Transverse colon (tissue), 4 donors: ENCODE measurements around the gene SMYD3. TPM values are rescaled to one million over a fixed set of nuclear protein-coding genes. Genes with fewer than 3 reads are reported as not detected.

Experiments
- DNase-seq: peaks from one replicate; pipeline ENCODE4 v3.0.0-alpha.2; 2019
- H3K27ac ChIP-seq, 4 donors: fragments of 200-600 bp; sonication (generic); 2 replicates each; pipeline ENCODE4 v1.5.1; 2016 to 2018; ENCODE audit warnings: inconsistent platforms in 4 of 4
- H3K27me3 ChIP-seq: fragments of 200-600 bp; sonication (generic); 2 replicates; pipeline ENCODE4 v1.5.1; 2017; ENCODE audit warnings: inconsistent platforms
- H3K36me3 ChIP-seq, 4 donors: fragments of 200-600 bp; sonication (generic); 2 replicates each; pipeline ENCODE4 v1.5.1; 2017 to 2019; ENCODE audit warnings: inconsistent platforms in 4 of 4
- H3K4me1 ChIP-seq, 4 donors: fragments of 200-600 bp; sonication (generic); 2 replicates each; pipeline ENCODE4 v1.5.1; 2017 to 2020; ENCODE audit warnings: inconsistent platforms in 4 of 4
- H3K4me3 ChIP-seq, 4 donors: fragments of 200-600 bp; sonication (generic); 1 replicate in 1 of 4; 2 replicates in 3 of 4; pipeline versions ENCODE4 v1.5.1 to v1.6.1; 2017 to 2019; ENCODE audit warnings: inconsistent platforms in 4 of 4
- H3K9me3 ChIP-seq, 2 donors: fragments of 200-600 bp; sonication (generic); 2 replicates each; pipeline ENCODE4 v1.5.1; 2017 to 2019; ENCODE audit warnings: inconsistent platforms in 2 of 2
- EP300 ChIP-seq: sonication (generic); formaldehyde crosslinking; IDR thresholded peaks from one replicate; pipeline ENCODE4 v1.6.1; 2017; ENCODE audit warnings: antibody characterized with exemption, low read depth
- POLR2A ChIP-seq: fragments of 450-650 bp; IDR thresholded peaks from one replicate; pipeline ENCODE4 v1.6.1; 2016; ENCODE audit warnings: antibody characterized with exemption, mild to moderate bottlenecking, moderate library complexity
- POLR2AphosphoS5 ChIP-seq, 3 donors: sonication (generic); formaldehyde crosslinking; IDR thresholded peaks; one replicate each; pipeline ENCODE4 v1.6.1; 2016; ENCODE audit warnings: antibody characterized with exemption in 3 of 3
- WGBS, 2 donors: methylation state at CpG; one replicate each; pipeline ENCODE4 v1.1.5; 2018; ENCODE audit warnings: low coverage in 1 of 2; 5-methylcytosine and 5-hydroxymethylcytosine counted together
- in situ Hi-C, 4 donors: fragments of 200-750 bp; cut with MboI; loops; one replicate each; pipeline versions ENCODE4 v1.15.0 to v1.15.1; 2017; ENCODE audit warnings: low sequenced_read_pairs in 3 of 4, low pct_ligation_motif_present in 1 of 4, low pct_unique_long_range_greater_than_20kb in 1 of 4
- intact Hi-C: fragments of 100-400 bp; cut with DNase I; formaldehyde crosslinking; loops from one replicate; pipeline ENCODE4 v1.15.1; 2023; ENCODE audit warnings: low total_unique reads
- total RNA-seq, 4 donors: library from RNA; depleted of rRNA; stranded (reverse); fragments of >200 nt; gene quantifications; one replicate each; pipeline ENCODE4 v1.1.0, GENCODE V29; 2016
- TF ChIP-seq, protein P1 (sequence below), 5 experiments: fragments of 200-600 bp in 3 of 5; fragments of 450-650 bp in 2 of 5; sonication (generic) in 3 of 5; IDR thresholded peaks; 1 replicate in 2 of 5; 2 replicates in 3 of 5; pipeline ENCODE4 v1.5.1; 2016 to 2017; ENCODE audit warnings: antibody characterized with exemption in 5 of 5, inconsistent platforms in 3 of 5, mild to moderate bottlenecking in 2 of 5, moderate library complexity in 1 of 5

Gene SMYD3
- total RNA-seq, 4 donors from 2014 or later, result 10.5 to 31.3 (median 25.8) TPM

DNA sequence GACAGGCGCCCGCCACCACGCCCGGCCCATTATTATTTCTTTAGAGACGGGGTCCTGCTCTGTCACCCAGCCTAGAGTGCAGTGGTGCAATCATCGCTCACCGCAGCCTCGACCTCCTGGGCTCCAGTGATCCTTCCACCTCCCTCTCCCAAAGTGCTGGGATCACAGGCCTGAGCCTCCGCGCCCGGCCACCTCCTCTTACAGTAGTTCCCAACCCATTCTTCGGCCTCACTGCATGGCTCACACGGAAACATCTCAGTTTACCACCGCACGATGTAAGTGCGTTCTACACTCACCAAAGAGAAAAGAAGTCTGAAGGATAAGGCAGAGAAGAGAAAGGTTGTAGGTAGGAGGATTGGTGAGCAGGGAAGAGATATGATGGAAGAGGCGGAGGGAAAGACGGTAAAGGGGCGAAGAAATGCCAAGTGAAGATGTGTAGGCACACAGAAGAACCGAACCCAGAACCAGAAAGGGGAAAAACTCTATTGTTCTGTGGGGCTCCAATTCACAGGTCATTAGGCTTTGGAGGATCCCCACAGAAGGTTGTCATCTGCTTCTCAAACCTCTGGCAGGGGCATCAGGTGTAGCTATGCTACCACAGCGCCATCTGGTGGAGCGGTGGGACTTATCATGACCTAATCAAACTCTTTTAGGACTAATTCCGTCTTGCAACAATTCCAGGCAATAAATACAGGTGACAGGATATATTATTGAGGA lies 504.2 kb downstream of the SMYD3 start:
- DNase-seq, result peak; percentile 89
- no peaks in the 10 kb centered on the region for H3K27me3 ChIP-seq
- no peaks in the 10 kb centered on the region for H3K9me3 ChIP-seq
- no peak overlapping the region for H3K27ac ChIP-seq
- WGBS, 2 donors, result 69 to 76% methylated on average over 13 to 22 of the region's 23 CpGs
- H3K36me3 ChIP-seq, result no peaks in the 10 kb centered on the region
- TF ChIP-seq, protein P1, sequence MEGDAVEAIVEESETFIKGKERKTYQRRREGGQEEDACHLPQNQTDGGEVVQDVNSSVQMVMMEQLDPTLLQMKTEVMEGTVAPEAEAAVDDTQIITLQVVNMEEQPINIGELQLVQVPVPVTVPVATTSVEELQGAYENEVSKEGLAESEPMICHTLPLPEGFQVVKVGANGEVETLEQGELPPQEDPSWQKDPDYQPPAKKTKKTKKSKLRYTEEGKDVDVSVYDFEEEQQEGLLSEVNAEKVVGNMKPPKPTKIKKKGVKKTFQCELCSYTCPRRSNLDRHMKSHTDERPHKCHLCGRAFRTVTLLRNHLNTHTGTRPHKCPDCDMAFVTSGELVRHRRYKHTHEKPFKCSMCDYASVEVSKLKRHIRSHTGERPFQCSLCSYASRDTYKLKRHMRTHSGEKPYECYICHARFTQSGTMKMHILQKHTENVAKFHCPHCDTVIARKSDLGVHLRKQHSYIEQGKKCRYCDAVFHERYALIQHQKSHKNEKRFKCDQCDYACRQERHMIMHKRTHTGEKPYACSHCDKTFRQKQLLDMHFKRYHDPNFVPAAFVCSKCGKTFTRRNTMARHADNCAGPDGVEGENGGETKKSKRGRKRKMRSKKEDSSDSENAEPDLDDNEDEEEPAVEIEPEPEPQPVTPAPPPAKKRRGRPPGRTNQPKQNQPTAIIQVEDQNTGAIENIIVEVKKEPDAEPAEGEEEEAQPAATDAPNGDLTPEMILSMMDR (IDR thresholded peaks at IDR 0.05), result peak; percentile 85 to 90 (median 88)
- no peak for TF ChIP-seq EP300
- no peak for TF ChIP-seq POLR2A
- H3K4me1 ChIP-seq, result peaks cover 0 to 26% (median 10%) of the 10 kb centered on the region in 4 donors
- intact Hi-C loops (loop anchor here (2.0 kb wide), 1 partner anchor 846 kb away; no protein-coding TSS in a partner anchor), in situ Hi-C loops (loop anchor here in 3 of 4 donors (5.0 to 25.0 kb wide), 5 partner anchors 434 to 851 kb away; partner anchors contain the start of gene KIF26B (in 3 of the 3))
- no peak overlapping the region for H3K4me3 ChIP-seq

DNA sequence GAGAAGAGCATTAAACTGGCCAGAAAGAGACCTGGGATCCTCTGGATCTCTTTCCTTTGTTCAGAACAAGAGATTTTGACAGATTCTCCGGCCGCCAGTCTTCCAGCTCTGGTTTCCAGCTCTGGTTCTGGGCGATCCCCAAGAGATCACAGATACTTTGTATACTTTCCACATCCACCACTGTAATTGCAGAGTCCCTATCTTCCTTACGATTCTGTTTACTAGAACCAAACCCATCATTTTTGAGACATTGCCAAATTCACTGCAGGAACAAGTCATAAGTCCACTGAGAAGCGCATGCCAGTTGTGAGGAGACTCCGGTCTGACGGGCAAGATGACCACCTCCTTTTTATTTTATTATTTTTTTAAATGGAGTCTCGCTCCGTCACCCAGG lies 505.2 kb downstream of the SMYD3 start:
- no peaks in the 10 kb centered on the region for H3K9me3 ChIP-seq
- TF ChIP-seq POLR2A (no peak), POLR2AphosphoS5 (IDR thresholded peaks at IDR 0.05) (no peak), EP300 (no peak)
- TF ChIP-seq, protein P1 (IDR thresholded peaks at IDR 0.05), result no peak
- in situ Hi-C loops, result loop anchor here in 3 of 4 donors (5.0 to 25.0 kb wide), 5 partner anchors 435 to 850 kb away; partner anchors contain the start of gene KIF26B (in 3 of the 3)
- no peak overlapping the region for H3K27ac ChIP-seq
- intact Hi-C loops, result loop anchor here (2.0 kb wide), 1 partner anchor 845 kb away; no protein-coding TSS in a partner anchor
- DNase-seq, result no peak
- no peak overlapping the region for H3K4me3 ChIP-seq
- H3K4me1 ChIP-seq, result peaks cover 0 to 26% (median 10%) of the 10 kb centered on the region in 4 donors
- WGBS, 2 donors, result 73 to 74% methylated on average over 7 to 9 of the region's 9 CpGs
- no peaks in the 10 kb centered on the region for H3K27me3 ChIP-seq
- no peaks in the 10 kb centered on the region for H3K36me3 ChIP-seq

DNA sequence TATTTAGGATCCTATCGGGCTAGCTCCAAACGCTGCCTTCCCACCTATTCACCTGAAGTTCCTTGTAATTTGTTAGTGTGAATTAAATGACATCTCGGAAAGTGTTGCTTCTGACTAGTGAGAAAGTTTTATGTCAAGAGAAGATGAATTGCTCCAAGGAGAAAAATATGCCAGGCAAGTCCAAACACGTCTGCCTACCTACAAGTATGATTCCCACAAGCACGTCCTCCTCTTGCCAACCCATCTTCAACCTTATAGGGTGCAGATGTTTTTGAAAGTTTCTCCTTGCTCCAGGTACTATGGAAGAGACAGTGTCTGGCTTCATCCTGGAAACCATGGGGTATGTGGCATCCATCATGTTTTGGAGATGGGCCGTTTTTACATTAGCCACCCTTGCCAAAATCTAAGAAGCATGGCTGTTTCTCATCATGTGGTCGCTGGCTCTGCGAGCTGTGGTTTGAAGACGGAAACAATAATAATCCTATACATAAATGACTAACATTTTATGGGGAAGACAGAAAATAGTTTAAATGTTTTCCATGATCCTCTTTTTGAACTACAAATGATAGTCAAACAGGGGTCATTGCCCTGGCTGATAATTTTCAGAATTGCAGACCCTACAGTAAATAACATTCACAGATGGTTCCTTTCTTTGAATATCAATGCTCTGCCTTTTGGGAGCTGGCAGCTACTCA lies 505.8 kb downstream of the SMYD3 start:
- H3K27me3 ChIP-seq, result no peaks in the 10 kb centered on the region
- intact Hi-C loops, result no loop called here
- H3K27ac ChIP-seq, result no peak overlapping the region
- no peak overlapping the region for H3K4me3 ChIP-seq
- no peaks in the 10 kb centered on the region for H3K9me3 ChIP-seq
- peaks cover 0 to 26% (median 10%) of the 10 kb centered on the region in 4 donors for H3K4me1 ChIP-seq
- DNase-seq, result no peak
- WGBS, 2 donors, result 66 to 86% methylated on average over 6 to 9 of the region's 9 CpGs
- in situ Hi-C loops, result loop anchor here in 3 of 4 donors (5.0 to 25.0 kb wide), 5 partner anchors 436 to 849 kb away; partner anchors contain the start of gene KIF26B (in 3 of the 3)
- no peaks in the 10 kb centered on the region for H3K36me3 ChIP-seq
- TF ChIP-seq, protein P1 (IDR thresholded peaks at IDR 0.05), result no peak

DNA sequence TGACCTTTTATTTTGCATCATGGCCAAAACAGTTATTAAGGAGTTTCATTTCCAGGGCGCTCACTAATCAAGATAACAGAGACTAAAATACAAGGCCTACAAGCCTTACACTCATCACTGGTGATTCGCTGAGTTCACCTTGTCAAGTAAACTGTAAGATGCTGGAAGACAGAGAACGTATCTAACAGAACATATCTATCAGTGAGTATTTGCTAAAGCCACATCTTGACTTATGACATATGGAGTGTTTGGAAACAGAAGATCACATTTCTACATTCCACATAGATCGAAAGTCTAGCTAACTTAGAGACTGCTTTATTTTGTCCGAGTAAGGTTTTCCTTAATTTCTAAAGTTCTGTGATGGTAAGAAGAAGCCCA lies 506.5 kb downstream of the SMYD3 start:
- no peak for DNase-seq
- no peaks in the 10 kb centered on the region for H3K27me3 ChIP-seq
- in situ Hi-C loops (loop anchor here in 3 of 4 donors (5.0 to 25.0 kb wide), 5 partner anchors 437 to 848 kb away; partner anchors contain the start of gene KIF26B (in 3 of the 3)), intact Hi-C loops (no loop called here)
- no peak overlapping the region for H3K27ac ChIP-seq
- TF ChIP-seq, protein P1 (IDR thresholded peaks at IDR 0.05), result no peak
- TF ChIP-seq POLR2A (no peak), POLR2AphosphoS5 (IDR thresholded peaks at IDR 0.05) (no peak), EP300 (no peak)
- no peaks in the 10 kb centered on the region for H3K36me3 ChIP-seq
- WGBS, 2 donors, result 97 to 100% methylated on average over 2 to 5 of the region's 5 CpGs
- no peaks in the 10 kb centered on the region for H3K9me3 ChIP-seq
- H3K4me3 ChIP-seq, result no peak overlapping the region
- peaks cover 0 to 26% (median 10%) of the 10 kb centered on the region in 4 donors for H3K4me1 ChIP-seq
